ENCODE measurements around the gene SLC15A3. TPM values are rescaled to one million over a fixed set of nuclear protein-coding genes. Genes with fewer than 3 reads are reported as not detected.

Gene SLC15A3
- polyA plus RNA-seq, 1 donor from 2014 or later: not detected

GRCh38 chr11:60948250-60948649 lies 3.7 kb downstream of the SLC15A3 start:
- H3K9me3 ChIP-seq (ENCODE audit: low read length): no peaks in the 10 kb centered on the region
- H2AFZ ChIP-seq (ENCODE audit: low read depth, low read length): no peak overlapping the region
- peaks cover 17% of the 10 kb centered on the region for H3K27me3 ChIP-seq (ENCODE audit: insufficient read depth, low read depth, low read length)
- no peak for TF ChIP-seq RAD21 (conservative IDR thresholded peaks at IDR 0.05)
- TF ChIP-seq CTCF (IDR thresholded peaks at IDR 0.05; ENCODE audit: poor library complexity, severe bottlenecking): no peak
- no peak for TF ChIP-seq SMC3 (conservative IDR thresholded peaks at IDR 0.05; ENCODE audit: poor library complexity)
- TF ChIP-seq MXI1 (conservative IDR thresholded peaks at IDR 0.05; ENCODE audit: poor library complexity, severe bottlenecking): no peak
- TF ChIP-seq EZH2 (IDR thresholded peaks at IDR 0.05; ENCODE audit: borderline replicate concordance, insufficient read depth, low read length, poor library complexity, severe bottlenecking): no peak
- no peak overlapping the region for H3K4me2 ChIP-seq (ENCODE audit: low read length)
- H4K20me1 ChIP-seq (ENCODE audit: insufficient read depth): no peaks in the 10 kb centered on the region
- H3K27ac ChIP-seq (ENCODE audit: low read length): no peak overlapping the region
- H3K9me2 ChIP-seq (ENCODE audit: insufficient read depth, low read length): no peaks in the 10 kb centered on the region
- no peaks in the 10 kb centered on the region for H3K36me3 ChIP-seq (ENCODE audit: insufficient read depth, low read length)
- H3K79me2 ChIP-seq (replicated peaks; ENCODE audit: insufficient read depth, low read length): no peaks in the 10 kb centered on the region
- no peak overlapping the region for H3K4me3 ChIP-seq (ENCODE audit: low read length)
- H3F3A ChIP-seq (ENCODE audit: insufficient read depth, low read length, poor library complexity, severe bottlenecking): no peaks in the 10 kb centered on the region
- H3K9ac ChIP-seq (ENCODE audit: low read length): no peak overlapping the region

GRCh38 chr11:60947700-60948099 lies 4.3 kb downstream of the SLC15A3 start:
- Histone ChIP-seq H3K9me3 (ENCODE audit: low read length) (no peaks in the 10 kb centered on the region), H3K9ac (ENCODE audit: low read length) (no peak overlapping the region), H4K20me1 (ENCODE audit: insufficient read depth) (no peaks in the 10 kb centered on the region), H3K36me3 (ENCODE audit: insufficient read depth, low read length) (no peaks in the 10 kb centered on the region), H3K9me2 (ENCODE audit: insufficient read depth, low read length) (no peaks in the 10 kb centered on the region), H3K27ac (ENCODE audit: low read length) (no peak overlapping the region), H3K79me2 (replicated peaks; ENCODE audit: insufficient read depth, low read length) (no peaks in the 10 kb centered on the region), H3K4me2 (ENCODE audit: low read length) (no peak overlapping the region), H2AFZ (ENCODE audit: low read depth, low read length) (no peak overlapping the region), H3K4me3 (ENCODE audit: low read length) (no peak overlapping the region), H3K27me3 (ENCODE audit: insufficient read depth, low read depth, low read length) (peaks cover 17% of the 10 kb centered on the region), H3F3A (ENCODE audit: insufficient read depth, low read length, poor library complexity, severe bottlenecking) (no peaks in the 10 kb centered on the region)
- TF ChIP-seq SMC3 (conservative IDR thresholded peaks at IDR 0.05; ENCODE audit: poor library complexity) (no peak), EP300 (conservative IDR thresholded peaks at IDR 0.05; ENCODE audit: poor library complexity, severe bottlenecking) (no peak), TAF1 (IDR thresholded peaks at IDR 0.05; ENCODE audit: low read depth) (no peak), CTCF (IDR thresholded peaks at IDR 0.05; ENCODE audit: poor library complexity, severe bottlenecking) (no peak), POLR2AphosphoS5 (IDR thresholded peaks at IDR 0.05) (no peak), REST (IDR thresholded peaks at IDR 0.05; ENCODE audit: borderline replicate concordance) (no peak), MXI1 (conservative IDR thresholded peaks at IDR 0.05; ENCODE audit: poor library complexity, severe bottlenecking) (no peak), EZH2 (IDR thresholded peaks at IDR 0.05; ENCODE audit: borderline replicate concordance, insufficient read depth, low read length, poor library complexity, severe bottlenecking) (no peak), RAD21 (conservative IDR thresholded peaks at IDR 0.05) (no peak)
